C4-2B (cell line): ENCODE results near the gene LRP5.
"Not testable (repeated sequence)": the region's sequence is repeated elsewhere in the genome, so short reads cannot be mapped to it uniquely, and the experiment has no call there.

Experiments
- H3K27ac ChIP-seq: fragments of 450-650 bp; 2 replicates; pipeline ENCODE4 v1.5.1; 2017
- ZFX ChIP-seq: fragments of 450-650 bp; IDR thresholded peaks from 2 replicates; pipeline ENCODE4 v1.6.1; 2017
- TF ChIP-seq, protein P1 (sequence below): fragments of 450-650 bp; conservative IDR thresholded peaks from 2 replicates; pipeline ENCODE4 v1.5.1; 2017; ENCODE audit warnings: mild to moderate bottlenecking

The LRP5 gene

DNA sequence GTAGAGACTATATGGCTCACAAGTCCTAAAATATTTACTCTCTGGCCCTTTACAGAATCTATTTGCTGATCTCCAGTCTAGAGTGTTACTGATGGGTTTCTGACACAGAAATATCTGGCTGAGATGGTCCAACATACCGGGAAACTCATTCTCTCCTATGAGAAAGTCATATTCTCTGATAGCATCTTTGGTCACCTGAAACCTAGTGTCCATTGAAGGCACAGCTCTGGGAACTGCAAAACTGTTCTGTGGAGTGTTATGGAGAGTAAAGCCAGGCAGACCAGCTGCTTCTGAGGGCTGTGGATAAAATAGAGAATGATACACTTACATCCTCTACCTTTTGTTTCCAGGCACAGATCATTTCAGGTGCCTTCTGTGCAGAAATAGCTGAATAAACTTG lies 38.1 kb upstream of the LRP5 start:
- no peak for TF ChIP-seq ZFX
- TF ChIP-seq, protein P1, sequence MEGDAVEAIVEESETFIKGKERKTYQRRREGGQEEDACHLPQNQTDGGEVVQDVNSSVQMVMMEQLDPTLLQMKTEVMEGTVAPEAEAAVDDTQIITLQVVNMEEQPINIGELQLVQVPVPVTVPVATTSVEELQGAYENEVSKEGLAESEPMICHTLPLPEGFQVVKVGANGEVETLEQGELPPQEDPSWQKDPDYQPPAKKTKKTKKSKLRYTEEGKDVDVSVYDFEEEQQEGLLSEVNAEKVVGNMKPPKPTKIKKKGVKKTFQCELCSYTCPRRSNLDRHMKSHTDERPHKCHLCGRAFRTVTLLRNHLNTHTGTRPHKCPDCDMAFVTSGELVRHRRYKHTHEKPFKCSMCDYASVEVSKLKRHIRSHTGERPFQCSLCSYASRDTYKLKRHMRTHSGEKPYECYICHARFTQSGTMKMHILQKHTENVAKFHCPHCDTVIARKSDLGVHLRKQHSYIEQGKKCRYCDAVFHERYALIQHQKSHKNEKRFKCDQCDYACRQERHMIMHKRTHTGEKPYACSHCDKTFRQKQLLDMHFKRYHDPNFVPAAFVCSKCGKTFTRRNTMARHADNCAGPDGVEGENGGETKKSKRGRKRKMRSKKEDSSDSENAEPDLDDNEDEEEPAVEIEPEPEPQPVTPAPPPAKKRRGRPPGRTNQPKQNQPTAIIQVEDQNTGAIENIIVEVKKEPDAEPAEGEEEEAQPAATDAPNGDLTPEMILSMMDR, result no peak
- H3K27ac ChIP-seq, result no peak overlapping the region

- TF ChIP-seq, protein P1, result no peak
- no peak for TF ChIP-seq ZFX
- H3K27ac ChIP-seq, result no peak overlapping the region
These were observed 36.5 kb upstream of the LRP5 start for GRCh38 chr11:68275721-68276507.

GRCh38 chr11:68276861-68277260 lies 35.5 kb upstream of the LRP5 start:
- no peak for TF ChIP-seq ZFX
- TF ChIP-seq, protein P1, result no peak
- H3K27ac ChIP-seq, result no peak overlapping the region

GRCh38 chr11:68279676-68280075 lies 32.7 kb upstream of the LRP5 start:
- no peak for TF ChIP-seq ZFX
- TF ChIP-seq, protein P1, result no peak
- H3K27ac ChIP-seq, result no peak overlapping the region

- H3K27ac ChIP-seq, result no peak overlapping the region
- TF ChIP-seq ZFX, result no peak
- TF ChIP-seq, protein P1, result no peak
These were observed 30.1 kb upstream of the LRP5 start for GRCh38 chr11:68282141-68282860.

DNA sequence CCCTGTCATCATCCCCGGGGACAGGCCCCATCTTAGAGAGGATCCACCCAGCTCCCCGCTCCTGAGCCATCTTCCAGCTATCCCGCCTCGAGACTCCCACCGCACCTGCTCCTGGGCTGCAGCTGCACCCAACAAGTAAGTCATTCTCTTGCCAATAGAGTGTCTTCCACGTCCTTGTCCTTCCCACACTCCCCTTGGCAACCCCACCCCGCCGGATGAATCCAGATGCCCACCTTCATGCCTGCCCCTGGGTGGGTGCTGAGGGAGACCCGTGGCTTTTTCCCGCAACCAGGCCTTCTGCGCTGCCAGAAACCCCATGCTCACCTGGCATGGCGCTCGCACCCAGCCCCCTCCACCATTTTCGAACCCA lies 29.5 kb upstream of the LRP5 start:
- TF ChIP-seq ZFX, result no peak
- TF ChIP-seq, protein P1, result no peak
- no peak overlapping the region for H3K27ac ChIP-seq

DNA sequence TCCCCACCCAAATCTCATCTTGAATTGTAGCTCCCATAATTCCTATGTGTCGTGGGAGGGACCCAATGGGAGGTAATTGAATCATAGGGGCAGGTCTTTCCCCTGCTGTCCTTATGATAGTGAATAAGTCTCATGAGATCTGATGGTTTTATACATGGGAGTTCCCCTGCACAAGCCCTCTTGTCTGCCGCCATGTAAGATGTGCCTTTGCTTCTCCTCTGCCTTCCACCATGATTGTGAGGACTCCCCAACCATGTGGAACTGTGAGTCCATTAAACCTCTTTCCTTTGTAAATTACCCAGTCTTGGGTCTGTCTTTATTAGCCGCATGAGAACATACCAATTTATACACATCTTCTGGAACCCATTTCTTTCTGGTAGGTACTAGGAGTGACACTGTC lies 27.8 kb upstream of the LRP5 start:
- not testable (repeated sequence) for H3K27ac ChIP-seq

DNA sequence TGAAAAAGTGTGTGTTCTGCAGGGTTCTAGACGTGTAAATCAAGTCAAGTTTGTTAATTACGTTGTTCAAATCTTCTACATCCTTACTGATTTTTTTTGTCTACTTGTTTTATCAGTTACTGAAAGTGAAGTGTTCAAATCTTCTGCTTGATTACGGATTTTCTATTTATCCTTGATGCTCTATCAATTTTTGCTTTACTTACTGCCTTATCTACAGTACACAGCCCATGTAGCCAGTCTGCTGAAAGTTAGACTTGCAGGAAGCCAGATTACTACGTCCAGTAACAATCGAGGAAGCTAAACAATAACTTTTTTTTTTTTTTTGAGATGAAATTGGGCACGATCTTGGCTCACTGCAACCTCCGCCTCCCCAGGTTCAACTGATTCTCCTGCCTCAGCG lies 25.0 kb upstream of the LRP5 start:
- TF ChIP-seq, protein P1, result no peak
- TF ChIP-seq ZFX, result no peak
- no peak overlapping the region for H3K27ac ChIP-seq
